Epithelial cell of proximal tubule (primary cell): ENCODE data around the gene OR2T27. TPM values are rescaled to one million over a fixed set of nuclear protein-coding genes. Genes with fewer than 3 reads are reported as not detected.
"Not testable (repeated sequence)": the region's sequence is repeated elsewhere in the genome, so short reads cannot be mapped to it uniquely, and the experiment has no call there.

ENCODE experiments used
- DNase-seq: peaks from one replicate; pipeline ENCODE4 v3.0.0-alpha.2; 2011; ENCODE audit warnings: low read depth
- H3K4me3 ChIP-seq: 2 replicates; pipeline ENCODE4 v1.5.1; 2011; ENCODE audit warnings: low read depth, mild to moderate bottlenecking, low read length
- total RNA-seq: library from RNA; depleted of rRNA; stranded (reverse); fragments of >200 nt; gene quantifications from 2 replicates; pipeline ENCODE4 v1.2.3, GENCODE V29; 2015
- TF ChIP-seq, protein P1 (sequence below): conservative IDR thresholded peaks from 2 replicates; pipeline ENCODE4 v1.5.1; 2012; ENCODE audit warnings: low read depth, mild to moderate bottlenecking, low read length

Gene OR2T27
- total RNA-seq, 1 donor from 2014 or later: not detected

DNA sequence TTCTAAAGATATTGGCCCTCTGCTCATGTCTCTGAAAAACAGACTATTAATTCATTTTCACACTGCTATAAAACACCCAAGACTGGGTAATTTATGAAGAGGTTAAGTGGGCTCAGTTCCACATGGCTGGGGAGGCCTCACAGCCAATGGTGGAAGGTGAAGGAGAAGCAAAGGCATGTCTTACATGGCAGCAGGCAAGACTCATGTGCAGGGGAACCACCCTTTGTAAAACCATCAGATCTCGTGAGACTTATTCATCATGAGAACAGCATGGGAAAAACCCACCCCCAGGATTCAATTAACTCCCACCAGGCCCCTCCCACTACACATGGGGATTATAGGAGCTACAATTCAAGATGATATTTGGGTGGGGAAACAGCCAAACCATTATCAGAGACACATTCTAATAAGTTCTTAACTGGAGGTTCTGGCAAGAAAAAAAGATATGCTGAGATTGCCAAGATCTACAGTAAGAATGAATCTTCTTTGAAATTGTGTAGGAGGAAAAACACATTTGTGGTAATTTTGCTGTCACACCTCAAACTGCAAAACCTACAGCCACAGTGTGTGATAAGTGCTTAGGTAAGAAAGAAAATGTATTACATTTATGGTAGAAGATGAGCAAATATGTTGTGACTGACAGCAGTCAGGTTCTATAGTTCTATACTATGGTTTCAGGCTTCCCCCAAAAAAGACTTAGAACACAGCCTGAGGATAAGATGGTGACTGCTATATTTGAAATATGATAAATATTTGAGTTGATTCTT lies 6.4 kb downstream of the OR2T27 start:
- H3K4me3 ChIP-seq, DNase-seq: not testable (repeated sequence)

DNA sequence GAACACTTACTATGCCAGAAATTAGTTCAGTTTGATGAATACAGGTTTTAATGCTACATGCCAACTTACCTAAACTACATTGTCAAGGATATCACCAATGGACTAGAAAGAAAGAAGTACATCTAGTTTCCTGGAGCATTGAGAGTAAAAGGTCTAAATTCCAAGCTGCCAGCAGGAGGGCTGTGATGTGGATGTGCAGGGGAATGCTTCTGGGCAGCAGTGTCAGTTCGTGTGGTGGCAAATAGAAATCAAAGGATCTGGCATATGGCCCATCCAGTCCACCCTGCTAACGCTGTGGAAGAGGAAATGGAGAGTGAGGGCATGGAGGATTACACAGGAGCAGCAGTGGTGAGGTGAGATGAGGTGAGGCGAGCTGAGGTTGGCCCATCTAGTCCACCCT lies 10.2 kb downstream of the OR2T27 start, which contains the start of gene OR2T35:
Gene OR2T35, minus strand, starts transcription at position 101 of the 400 bp plus-strand sequence. CDS start 6,020 bp downstream, outside the sequence.
- DNase-seq, H3K4me3 ChIP-seq: not testable (repeated sequence)

DNA sequence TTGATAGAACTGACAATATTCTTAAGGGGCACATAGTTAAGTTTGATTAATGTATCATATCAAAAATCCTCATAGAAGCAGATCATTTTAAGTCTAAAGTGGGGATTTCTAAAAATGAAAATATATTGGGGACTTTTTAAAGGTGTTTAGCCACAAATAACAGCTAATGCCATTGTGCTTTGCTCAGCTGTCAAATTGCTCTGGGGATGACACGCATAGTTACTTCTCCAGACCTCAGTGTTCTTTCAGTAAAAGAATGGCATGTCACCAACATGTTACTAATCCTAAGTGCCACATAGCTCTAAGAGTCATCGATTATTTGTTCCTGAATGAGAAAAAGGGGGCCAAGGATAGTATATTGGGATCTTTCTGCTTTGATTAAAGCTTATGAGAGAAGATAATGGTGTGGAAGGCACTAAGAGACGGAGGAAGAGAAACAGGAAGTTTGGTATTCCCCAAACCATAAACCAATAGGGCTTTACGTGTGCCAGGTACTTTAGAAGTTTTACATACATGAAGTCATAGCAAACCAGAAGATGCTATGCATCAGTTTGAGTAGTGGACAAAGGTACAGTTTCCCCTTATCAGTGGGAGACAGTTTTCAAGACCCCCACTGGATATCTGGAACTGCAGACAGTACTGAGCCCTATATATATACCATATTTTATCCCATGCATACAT lies 12.2 kb downstream of the OR2T27 start:
- H3K4me3 ChIP-seq, DNase-seq: not testable (repeated sequence)

DNA sequence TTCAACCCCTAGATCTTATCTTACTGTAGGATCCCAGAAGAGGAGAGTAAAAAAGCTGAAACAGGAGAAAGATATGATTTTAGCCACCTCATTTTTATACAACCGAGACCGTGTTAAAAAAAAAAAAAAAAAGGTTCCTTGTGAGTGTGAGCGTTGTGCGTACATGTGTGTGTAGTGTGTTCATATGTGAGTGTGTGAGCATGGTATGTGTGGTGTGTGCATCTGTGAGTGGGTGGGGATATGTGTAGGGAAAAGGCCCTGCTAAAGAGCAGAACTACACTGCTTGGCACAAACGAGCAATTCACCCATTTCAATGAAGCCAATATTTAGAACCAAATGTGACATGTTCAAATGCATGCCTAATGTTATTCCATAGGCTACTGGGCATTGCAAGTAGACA lies 13.7 kb downstream of the OR2T27 start:
- not testable (repeated sequence) for H3K4me3 ChIP-seq, DNase-seq

DNA sequence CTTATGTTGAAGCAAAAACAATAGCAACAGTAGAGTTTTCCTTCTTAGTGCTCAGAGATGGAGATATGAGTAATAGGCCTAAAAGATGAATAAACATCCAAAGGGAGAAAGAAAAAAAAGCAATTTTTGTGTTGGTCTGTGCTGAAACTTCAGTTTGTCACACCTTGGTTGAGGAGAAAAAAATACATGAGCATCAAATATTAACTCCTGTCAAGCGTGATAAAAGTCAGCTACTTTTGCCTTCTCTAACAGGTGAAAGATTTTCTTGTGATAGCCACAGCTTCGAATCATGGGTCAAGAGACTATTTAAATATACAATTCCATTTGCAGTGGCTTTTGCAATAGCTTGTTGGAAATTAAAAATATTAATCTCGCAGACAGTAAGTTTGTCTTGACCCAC lies 14.4 kb downstream of the OR2T27 start:
- H3K4me3 ChIP-seq, DNase-seq: not testable (repeated sequence)

DNA sequence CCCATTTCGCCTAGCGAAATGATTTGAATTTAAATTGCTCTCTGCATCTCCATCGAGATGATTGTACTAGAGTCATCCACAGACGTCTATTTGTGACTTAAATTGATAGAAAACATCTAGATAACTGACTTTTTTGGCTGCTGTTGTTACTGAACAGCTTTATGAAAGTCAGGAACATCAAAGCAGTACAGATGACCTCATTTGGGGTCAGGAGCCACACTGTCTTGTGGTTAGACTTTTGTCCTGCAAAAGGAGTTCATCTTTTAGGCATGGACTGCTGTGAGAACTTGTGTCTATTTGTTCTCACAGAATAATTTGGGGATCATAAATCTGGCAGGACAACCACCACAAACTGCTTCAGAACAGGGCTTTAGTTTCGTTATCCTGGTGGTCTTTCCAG lies 15.7 kb downstream of the OR2T27 start:
- not testable (repeated sequence) for DNase-seq, H3K4me3 ChIP-seq

DNA sequence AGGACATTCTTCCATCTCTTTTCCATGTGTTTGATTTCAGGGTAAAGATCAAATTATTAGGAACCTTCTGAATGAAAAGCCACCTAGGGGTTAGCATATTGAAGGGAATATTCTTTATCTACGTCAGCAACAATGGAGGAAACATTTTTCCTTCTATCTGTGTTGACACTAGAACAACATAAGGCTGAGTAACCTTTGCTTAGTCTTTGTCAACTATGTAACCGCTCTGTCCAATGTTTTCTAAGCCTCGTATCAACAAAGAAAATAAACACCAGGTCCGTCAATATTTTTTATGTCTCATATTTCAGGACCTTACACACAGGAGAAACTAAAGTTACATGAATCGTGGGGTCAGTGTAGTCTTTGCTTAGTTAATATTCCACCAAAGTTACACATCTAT lies 18.7 kb downstream of the OR2T27 start:
- not testable (repeated sequence) for H3K4me3 ChIP-seq, DNase-seq

DNA sequence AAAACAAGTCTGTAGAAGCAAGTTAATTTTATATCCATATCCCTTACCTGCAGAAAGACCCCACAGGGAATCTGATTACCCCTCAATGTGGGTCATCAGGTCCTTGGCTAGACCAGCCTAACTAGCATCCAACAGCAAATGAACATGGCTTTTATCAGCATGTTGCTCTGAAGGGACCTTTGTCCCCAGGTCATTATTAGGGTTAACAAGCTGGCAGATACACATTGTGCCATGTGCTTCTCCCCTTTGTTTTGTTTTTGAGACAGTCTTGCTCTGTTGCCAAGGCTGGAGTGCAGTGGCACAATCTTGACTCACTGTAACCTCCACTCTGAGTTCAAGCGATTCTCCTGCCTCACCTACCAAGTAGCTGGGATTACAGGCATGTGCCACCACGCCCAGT lies 20.3 kb downstream of the OR2T27 start, which contains the start of gene OR2T11:
Gene OR2T11, minus strand, starts transcription at position 101 of the 400 bp plus-strand sequence. CDS start 7,963 bp downstream, outside the sequence.
- DNase-seq, H3K4me3 ChIP-seq: not testable (repeated sequence)

DNA sequence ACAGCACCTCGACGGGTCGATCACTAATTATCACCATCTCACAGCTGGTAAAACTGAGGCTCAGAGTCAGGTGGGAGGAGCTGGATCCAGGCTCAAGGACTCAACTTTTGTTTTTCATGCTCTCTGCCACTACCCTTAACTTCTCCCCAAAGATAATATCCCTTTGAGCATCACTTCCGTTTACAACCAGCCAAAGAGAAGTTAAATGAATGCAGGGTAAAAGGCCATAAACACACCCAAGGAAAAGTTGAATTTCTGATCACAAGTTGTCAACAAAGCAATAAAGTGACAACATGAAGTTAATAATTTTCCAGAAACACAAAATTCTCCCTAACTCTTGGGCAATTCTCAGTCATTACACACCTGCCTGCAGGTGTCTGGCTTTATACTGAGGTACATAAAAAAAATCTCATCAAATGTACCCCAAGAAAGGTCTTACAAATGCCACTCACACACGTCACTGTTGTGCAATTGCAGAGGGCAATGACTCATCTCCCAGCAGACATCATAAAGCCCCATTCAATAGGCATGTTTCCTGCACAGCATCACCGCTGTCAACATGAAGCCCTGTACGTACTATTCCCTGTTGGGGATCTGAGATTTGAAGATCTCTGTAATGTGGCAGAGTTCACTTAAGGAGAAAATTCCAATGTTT lies 23.8 kb downstream of the OR2T27 start:
- TF ChIP-seq, protein P1, sequence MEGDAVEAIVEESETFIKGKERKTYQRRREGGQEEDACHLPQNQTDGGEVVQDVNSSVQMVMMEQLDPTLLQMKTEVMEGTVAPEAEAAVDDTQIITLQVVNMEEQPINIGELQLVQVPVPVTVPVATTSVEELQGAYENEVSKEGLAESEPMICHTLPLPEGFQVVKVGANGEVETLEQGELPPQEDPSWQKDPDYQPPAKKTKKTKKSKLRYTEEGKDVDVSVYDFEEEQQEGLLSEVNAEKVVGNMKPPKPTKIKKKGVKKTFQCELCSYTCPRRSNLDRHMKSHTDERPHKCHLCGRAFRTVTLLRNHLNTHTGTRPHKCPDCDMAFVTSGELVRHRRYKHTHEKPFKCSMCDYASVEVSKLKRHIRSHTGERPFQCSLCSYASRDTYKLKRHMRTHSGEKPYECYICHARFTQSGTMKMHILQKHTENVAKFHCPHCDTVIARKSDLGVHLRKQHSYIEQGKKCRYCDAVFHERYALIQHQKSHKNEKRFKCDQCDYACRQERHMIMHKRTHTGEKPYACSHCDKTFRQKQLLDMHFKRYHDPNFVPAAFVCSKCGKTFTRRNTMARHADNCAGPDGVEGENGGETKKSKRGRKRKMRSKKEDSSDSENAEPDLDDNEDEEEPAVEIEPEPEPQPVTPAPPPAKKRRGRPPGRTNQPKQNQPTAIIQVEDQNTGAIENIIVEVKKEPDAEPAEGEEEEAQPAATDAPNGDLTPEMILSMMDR: no peak
- peak; percentile 32 for DNase-seq
- no peak overlapping the region for H3K4me3 ChIP-seq

DNA sequence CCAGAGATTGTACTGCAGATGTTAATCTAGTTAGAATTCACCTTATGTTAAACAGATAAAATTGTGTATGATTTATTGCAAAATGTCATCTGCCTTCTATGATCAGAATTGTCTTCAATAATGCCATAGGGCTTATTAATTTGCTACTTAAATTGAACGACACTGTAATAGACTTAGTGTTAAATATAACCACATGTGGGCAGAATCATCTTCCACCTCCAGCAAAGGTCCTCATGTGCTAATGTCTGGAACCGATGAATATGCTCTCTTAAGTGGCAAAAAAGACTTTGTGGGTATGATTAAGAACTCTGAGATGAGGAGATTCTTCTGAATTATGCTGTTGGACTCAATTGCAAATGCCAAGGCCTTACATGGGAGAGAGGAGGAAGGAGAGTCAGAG lies 24.8 kb downstream of the OR2T27 start:
- DNase-seq: no peak
- H3K4me3 ChIP-seq: no peak overlapping the region
- TF ChIP-seq, protein P1: no peak

DNA sequence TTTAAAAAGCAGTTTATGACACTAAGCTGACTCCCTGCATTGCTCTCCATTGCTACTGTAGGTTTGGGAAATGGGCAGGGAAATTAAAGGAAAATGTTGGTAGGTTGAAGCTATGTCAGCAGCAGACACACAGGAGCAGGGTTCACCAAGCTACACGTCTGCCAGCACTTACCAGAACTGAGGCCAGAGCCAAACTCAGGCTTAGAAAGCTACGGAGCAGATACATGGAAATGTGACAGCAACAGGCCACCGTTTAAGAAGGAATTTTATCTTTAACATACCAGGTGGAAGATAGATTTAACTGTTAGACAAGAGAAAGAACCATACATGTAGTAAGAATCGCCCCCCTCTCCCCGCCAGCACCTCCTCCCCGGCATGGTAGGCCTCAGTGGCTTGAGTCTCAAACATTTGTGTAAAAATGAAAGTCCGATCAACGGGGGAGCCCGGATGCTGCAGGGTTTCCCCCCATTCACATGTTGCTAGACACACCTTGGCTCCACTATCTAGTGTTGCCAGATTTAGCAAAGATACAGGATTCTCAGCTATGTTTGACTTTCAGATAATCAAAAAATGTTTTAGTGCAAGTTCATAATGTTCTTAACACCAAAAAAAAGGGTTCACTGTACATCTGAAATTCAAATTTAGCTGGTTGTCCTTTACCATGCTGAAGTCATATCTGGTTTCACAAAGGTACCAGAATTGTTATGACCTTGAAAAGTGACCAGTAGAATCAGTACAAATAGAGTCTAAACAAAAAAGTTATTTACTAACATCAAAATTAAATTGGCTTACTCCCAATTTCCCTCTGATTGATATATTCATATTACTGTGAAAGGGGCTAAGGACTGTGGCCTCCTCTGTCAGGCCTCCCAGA lies 27.1 kb downstream of the OR2T27 start:
- H3K4me3 ChIP-seq: no peak overlapping the region
- DNase-seq: no peak
- TF ChIP-seq, protein P1: no peak
